Measurements from ENCODE around the gene CHID1.

The CHID1 gene

DNA sequence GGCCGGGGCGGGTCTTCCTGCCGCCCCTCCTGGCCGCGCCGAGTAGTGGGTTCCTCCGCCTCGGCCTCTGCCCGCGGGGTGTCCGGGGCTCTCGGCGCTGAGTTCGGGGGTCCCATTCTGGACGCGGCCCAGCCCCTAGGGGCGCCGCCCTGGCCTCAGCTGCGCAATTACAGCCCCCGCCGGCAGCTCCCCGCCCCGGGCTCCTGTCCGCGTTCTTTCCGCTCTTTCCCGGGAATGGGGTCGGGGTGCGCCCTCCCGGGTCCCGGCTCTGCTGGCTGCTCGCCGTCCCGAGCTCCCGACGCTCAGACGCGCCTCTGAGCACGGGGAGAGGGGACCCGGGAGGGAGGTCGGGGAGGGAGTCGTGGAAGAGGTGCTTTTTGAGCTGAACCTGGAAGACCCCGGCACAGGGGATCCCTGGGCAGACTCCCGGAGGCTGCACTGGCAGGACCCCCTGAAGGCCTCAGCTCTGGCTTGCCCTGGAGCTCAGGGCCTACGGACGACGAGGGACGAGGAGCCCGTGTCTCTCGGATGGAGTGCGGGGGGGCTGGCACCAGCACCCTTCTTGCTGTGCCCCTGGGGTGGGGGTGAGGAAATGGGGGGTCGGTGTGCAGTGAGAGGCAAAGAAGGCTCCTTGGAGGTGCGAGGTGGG, 67.4 kb downstream of the CHID1 start:
- no peaks in the 10 kb centered on the region for H3K27me3 Mint-ChIP-seq
- peaks cover 11% of the 10 kb centered on the region for H3K4me1 Mint-ChIP-seq

DNA sequence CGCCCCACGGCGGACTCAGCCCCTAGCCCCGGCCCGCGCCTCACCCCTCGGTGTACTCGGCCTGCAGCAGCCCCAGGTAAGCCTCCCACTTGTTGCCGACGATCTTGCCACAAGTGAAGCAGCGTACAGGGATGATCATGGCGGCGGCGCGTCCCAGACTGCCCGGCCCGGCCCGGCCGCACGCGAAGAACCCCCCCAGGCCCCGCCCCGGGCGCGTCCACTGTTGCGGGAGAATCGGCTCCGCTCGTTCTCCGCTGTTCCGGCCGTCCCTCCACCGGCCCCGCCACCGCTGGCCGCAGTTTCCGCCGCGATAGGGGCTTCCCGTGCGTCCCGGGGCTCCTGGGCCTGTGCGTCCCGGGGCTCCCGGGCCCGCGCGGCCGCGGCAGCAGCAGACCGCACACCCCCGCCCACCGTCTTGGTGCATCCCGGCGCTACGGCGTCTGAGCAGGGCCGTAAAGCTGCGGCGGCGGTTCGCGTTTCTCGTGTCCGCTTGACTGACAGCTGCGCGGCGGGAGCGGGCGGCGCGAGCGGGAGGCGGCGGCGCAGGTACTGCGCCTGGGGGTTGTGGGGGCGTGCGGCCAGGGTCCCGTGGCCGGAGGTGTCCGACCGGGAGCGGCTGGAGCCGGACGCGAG, 68.1 kb downstream of the CHID1 start, which contains the start of the genes POLR2L and TSPAN4:
POLR2L (minus strand) TSS at position 160 of the 633 bp plus-strand sequence; CDS start at position 139, 21 bp downstream.
TSPAN4 (plus strand) TSS at position 483 of the 633 bp plus-strand sequence. CDS start 7,453 bp downstream, outside the sequence.
- H3K4me3 Mint-ChIP-seq, result peak within 1 kb of the TSS; percentile 75
- H3K27ac Mint-ChIP-seq (ENCODE audit: low read depth), result peak within 1 kb of the TSS; percentile 35
- no peaks in the 10 kb centered on the region for H3K9me3 Mint-ChIP-seq
- peaks cover 11% of the 10 kb centered on the region for H3K4me1 Mint-ChIP-seq
- DNase-seq (ENCODE audit: low spot score in 2 of 2) (peak; percentile 79 to 80), ATAC-seq (replicated peaks; ENCODE audit: extremely low read depth, poor library complexity, severe bottlenecking) (peak; percentile 76)
- H3K36me3 Mint-ChIP-seq (ENCODE audit: insufficient read depth), result peaks cover 12% of the 10 kb centered on the region
- no peaks in the 10 kb centered on the region for H3K27me3 Mint-ChIP-seq

More for the DNA sequence above, 67.4 kb downstream of the CHID1 start:
- Mint-ChIP-seq H3K9me3 (no peaks in the 10 kb centered on the region), H3K27ac (ENCODE audit: low read depth) (peak overlapping the region; percentile 35), H3K36me3 (ENCODE audit: insufficient read depth) (peaks cover 12% of the 10 kb centered on the region), H3K4me3 (peak overlapping the region; percentile 75)
- DNase-seq (ENCODE audit: low spot score in 2 of 2) (no peak), ATAC-seq (replicated peaks; ENCODE audit: extremely low read depth, poor library complexity, severe bottlenecking) (no peak)

DNA sequence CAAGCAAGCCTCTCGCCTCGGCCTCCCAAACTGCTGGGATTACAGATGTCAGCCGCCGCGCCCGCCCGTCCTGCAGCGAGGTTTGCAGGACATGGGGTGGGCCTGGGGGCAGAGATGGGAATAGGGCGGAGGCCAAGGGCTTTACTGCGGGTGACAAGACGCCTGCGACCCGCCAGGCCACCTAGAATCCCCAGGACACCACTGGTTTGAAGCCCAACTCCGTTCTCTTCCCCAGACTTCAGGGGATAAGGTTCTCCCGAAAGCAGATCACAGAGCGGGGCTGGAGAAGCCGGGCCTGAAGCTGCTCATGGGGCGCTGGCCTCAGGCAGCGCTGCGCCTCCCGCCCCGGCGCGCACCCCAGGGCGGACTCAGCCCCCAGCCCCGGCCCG, 68.6 kb downstream of the CHID1 start:
- Mint-ChIP-seq H3K27me3 (no peaks in the 10 kb centered on the region), H3K27ac (ENCODE audit: low read depth) (no peak overlapping the region), H3K9me3 (no peaks in the 10 kb centered on the region), H3K4me1 (peaks cover 11% of the 10 kb centered on the region), H3K36me3 (ENCODE audit: insufficient read depth) (peaks cover 12% of the 10 kb centered on the region), H3K4me3 (peak overlapping the region; percentile 75)
- DNase-seq (ENCODE audit: low spot score in 2 of 2), result no peak
- ATAC-seq (replicated peaks; ENCODE audit: extremely low read depth, poor library complexity, severe bottlenecking), result peak; percentile 34

DNA sequence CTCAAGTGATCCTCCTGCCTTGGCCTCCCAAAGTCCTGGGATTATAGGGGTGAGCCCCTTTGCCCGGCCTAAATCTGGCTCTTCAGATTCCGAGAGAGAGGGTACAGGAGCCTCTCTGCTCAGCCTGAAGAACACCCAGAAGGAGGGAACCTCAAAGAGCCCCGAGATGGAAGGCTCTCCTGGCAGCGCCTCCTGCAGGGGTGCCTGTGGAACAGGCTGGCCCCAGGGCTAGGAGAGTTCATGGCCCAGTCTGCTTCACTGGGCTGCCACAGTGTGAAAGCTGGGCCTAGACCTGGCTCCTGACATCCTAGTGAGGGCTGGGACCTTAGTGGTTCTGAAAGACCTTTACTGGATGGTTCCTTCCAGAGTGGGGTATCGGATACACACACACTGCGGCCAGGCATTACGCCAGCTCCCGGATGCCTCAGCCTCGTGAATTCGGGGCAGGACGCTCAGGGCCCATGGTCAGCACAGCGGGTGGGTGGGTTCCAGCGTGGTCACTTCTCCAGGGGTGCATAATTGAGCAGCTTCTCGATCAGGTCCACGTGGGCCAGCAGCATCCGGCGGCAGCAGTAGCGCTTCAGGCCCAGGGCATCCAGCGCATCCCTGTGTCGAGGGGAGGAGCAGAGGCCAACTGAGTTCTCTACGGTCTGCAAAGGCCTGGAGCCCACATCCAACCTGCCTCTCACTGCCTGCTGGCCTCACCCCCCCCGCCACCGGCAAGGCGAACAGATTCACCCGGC, 70.6 kb downstream of the CHID1 start:
- H3K4me1 Mint-ChIP-seq, result peaks cover 11% of the 10 kb centered on the region
- no peak overlapping the region for H3K27ac Mint-ChIP-seq (ENCODE audit: low read depth)
- H3K9me3 Mint-ChIP-seq, result no peaks in the 10 kb centered on the region
- peaks cover 12% of the 10 kb centered on the region for H3K36me3 Mint-ChIP-seq (ENCODE audit: insufficient read depth)
- DNase-seq (ENCODE audit: low spot score in 2 of 2) (no peak), ATAC-seq (replicated peaks; ENCODE audit: extremely low read depth, poor library complexity, severe bottlenecking) (no peak)
- H3K4me3 Mint-ChIP-seq, result peak overlapping the region; percentile 75
- no peaks in the 10 kb centered on the region for H3K27me3 Mint-ChIP-seq

DNA sequence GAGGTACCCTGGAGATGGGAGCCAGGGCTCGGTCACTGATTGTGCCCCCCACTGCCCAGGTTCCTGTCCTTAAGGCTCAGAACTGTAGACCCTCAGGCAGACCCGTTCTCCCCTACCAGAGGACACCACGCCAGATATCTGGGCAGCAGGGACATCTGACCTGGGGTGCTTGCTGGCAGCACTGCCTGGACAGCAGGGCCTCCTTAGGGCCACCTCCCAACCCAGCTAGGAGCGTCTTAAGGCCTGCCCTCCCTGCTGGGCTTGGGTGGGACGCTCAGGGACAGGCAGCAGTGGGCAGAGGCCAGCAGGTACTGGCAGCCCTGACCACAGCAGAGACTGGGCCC, 71.4 kb downstream of the CHID1 start:
- no peak for DNase-seq (ENCODE audit: low spot score in 2 of 2)
- no peaks in the 10 kb centered on the region for H3K27me3 Mint-ChIP-seq
- no peaks in the 10 kb centered on the region for H3K9me3 Mint-ChIP-seq
- peaks cover 11% of the 10 kb centered on the region for H3K4me1 Mint-ChIP-seq
- no peak overlapping the region for H3K4me3 Mint-ChIP-seq
- no peak for ATAC-seq (replicated peaks; ENCODE audit: extremely low read depth, poor library complexity, severe bottlenecking)
- peaks cover 12% of the 10 kb centered on the region for H3K36me3 Mint-ChIP-seq (ENCODE audit: insufficient read depth)
- H3K27ac Mint-ChIP-seq (ENCODE audit: low read depth), result no peak overlapping the region

DNA sequence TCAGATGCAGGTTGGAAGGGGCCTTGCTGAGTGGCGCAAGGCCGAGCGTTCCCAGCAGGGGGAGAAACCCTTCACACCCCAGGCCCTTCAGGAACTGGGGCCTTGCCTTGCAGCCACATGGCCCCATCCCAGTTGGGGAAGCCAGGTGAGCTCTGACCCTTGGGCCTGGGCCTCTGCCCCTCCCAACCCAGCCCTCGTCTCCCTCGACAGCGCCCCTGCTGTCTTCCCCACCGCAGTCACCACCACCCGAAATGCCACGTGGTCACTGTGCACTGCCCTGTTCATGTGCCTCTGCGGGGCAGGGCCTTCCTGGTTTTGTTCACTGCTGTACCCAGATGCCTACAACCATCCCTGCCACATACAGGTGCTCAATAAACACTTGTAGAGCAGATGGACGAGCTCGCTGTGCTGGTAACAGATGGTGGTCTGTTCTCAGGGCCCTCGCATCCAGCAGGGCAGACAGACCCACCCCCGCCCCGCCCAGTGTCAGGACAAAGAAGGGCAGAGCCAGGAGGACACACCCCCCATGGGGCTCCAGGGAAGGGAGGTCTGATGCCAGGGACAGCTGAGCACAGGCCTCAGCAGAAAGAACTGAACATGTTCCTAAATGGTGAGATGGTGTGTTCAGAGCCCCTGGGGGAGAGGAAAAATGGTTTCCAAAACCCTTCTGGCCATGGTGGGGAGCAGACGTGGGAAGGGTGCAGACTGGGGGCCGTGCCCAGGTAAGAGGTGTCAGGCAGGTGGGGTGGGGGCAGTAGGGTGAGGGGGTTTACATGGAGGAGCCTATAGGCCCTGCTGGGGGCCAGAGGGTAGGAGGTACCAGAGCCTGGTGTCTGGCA, 72.0 kb downstream of the CHID1 start:
- Mint-ChIP-seq H3K4me3 (no peak overlapping the region), H3K4me1 (peaks cover 11% of the 10 kb centered on the region), H3K9me3 (no peaks in the 10 kb centered on the region), H3K27ac (ENCODE audit: low read depth) (no peak overlapping the region), H3K36me3 (ENCODE audit: insufficient read depth) (peaks cover 12% of the 10 kb centered on the region), H3K27me3 (no peaks in the 10 kb centered on the region)
- ATAC-seq (replicated peaks; ENCODE audit: extremely low read depth, poor library complexity, severe bottlenecking) (no peak), DNase-seq (ENCODE audit: low spot score in 2 of 2) (no peak)

DNA sequence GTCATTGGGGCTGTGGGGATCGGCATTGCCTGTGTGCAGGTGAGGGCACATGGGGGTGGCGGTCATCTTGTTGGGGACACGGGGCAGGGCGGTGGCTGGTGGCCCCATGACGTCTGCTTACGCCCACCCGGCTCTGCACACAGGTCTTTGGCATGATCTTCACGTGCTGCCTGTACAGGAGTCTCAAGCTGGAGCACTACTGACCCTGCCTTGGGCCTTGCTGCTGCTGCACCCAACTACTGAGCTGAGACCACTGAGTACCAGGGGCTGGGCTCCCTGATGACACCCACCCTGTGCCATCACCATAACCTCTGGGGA, 72.7 kb downstream of the CHID1 start:
- no peak for DNase-seq (ENCODE audit: low spot score in 2 of 2)
- no peak overlapping the region for H3K27ac Mint-ChIP-seq (ENCODE audit: low read depth)
- H3K9me3 Mint-ChIP-seq, result no peaks in the 10 kb centered on the region

DNA sequence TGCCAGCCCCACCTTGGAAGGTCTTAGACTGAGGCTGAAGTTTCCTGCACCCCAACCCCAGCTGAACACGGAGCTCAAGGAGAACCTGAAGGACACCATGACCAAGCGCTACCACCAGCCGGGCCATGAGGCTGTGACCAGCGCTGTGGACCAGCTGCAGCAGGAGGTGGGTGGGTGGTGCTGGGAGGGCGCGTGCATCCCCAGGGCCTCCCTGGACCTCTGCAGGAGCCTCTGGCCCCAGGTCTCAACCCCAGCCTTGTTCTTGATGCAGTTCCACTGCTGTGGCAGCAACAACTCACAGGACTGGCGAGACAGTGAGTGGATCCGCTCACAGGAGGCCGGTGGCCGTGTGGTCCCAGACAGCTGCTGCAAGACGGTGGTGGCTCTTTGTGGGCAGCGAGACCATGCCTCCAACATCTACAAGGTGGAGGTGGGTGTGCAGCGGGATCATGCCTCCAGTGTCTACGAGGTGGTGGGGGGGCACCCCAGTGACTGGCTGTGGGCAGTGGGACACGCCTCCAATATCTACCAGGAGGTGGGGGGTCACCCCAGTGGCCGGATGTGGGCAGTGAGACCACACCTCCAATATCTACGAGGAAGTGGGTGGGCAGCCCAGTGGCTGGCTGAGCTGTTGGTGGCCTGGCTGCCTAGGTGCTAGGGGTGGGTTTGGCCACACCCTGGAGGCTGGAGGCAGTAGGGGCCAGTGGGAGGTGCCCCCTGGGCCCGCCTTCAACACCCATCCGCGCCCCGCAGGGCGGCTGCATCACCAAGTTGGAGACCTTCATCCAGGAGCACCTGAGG, 73.2 kb downstream of the CHID1 start:
- Mint-ChIP-seq H3K9me3 (no peaks in the 10 kb centered on the region), H3K36me3 (ENCODE audit: insufficient read depth) (peaks cover 10% of the 10 kb centered on the region), H3K27me3 (no peaks in the 10 kb centered on the region), H3K27ac (ENCODE audit: low read depth) (no peak overlapping the region), H3K4me1 (peaks cover 11% of the 10 kb centered on the region), H3K4me3 (no peak overlapping the region)
- DNase-seq (ENCODE audit: low spot score in 2 of 2) (no peak), ATAC-seq (replicated peaks; ENCODE audit: extremely low read depth, poor library complexity, severe bottlenecking) (no peak)

More for the DNA sequence above, 72.7 kb downstream of the CHID1 start:
- H3K36me3 Mint-ChIP-seq (ENCODE audit: insufficient read depth), result peaks cover 10% of the 10 kb centered on the region
- no peak overlapping the region for H3K4me3 Mint-ChIP-seq
- no peak for ATAC-seq (replicated peaks; ENCODE audit: extremely low read depth, poor library complexity, severe bottlenecking)
- peaks cover 11% of the 10 kb centered on the region for H3K4me1 Mint-ChIP-seq
- no peaks in the 10 kb centered on the region for H3K27me3 Mint-ChIP-seq

DNA sequence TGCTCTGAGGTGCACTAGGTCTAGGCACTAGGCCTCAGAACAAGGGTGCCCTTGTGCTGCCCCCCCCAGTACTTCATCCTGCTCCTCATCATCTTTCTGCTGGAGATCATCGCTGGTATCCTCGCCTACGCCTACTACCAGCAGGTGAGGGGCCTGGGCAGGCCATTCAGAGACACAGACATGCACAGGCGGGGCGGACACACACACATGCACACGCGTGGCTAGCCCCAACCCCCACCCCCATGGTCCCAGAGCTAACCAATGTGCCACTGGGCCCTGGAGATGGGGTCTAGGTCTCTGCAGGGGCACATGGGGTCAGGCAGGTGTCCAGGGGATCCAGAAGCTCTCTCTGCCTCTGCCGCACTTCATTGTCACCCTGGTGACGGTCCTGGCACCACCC, 73.9 kb downstream of the CHID1 start:
- DNase-seq (ENCODE audit: low spot score in 2 of 2) (no peak), ATAC-seq (replicated peaks; ENCODE audit: extremely low read depth, poor library complexity, severe bottlenecking) (no peak)

DNA sequence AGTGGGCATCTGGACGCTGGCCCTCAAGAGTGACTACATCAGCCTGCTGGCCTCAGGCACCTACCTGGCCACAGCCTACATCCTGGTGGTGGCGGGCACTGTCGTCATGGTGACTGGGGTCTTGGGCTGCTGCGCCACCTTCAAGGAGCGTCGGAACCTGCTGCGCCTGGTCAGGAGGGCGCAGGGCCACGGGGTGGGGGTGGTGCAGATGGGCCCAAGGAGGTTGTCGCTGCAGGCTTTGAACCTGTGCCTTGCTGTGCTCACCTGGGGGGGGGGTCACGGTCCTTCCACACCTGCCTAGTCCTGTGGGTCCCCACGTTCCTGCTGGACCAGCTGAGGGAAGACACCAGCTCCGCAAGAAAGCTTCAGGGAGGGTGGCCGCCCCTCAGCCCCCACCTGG, 74.3 kb downstream of the CHID1 start:
- Mint-ChIP-seq H3K4me1 (peaks cover 9% of the 10 kb centered on the region), H3K9me3 (no peaks in the 10 kb centered on the region), H3K27ac (ENCODE audit: low read depth) (no peak overlapping the region), H3K36me3 (ENCODE audit: insufficient read depth) (peaks cover 7% of the 10 kb centered on the region), H3K4me3 (no peak overlapping the region), H3K27me3 (peaks cover 7% of the 10 kb centered on the region)
- DNase-seq (ENCODE audit: low spot score in 2 of 2) (no peak), ATAC-seq (replicated peaks; ENCODE audit: extremely low read depth, poor library complexity, severe bottlenecking) (no peak)

More for the DNA sequence above, 73.9 kb downstream of the CHID1 start:
- Mint-ChIP-seq H3K36me3 (ENCODE audit: insufficient read depth) (peaks cover 7% of the 10 kb centered on the region), H3K9me3 (no peaks in the 10 kb centered on the region), H3K27me3 (peaks cover 3% of the 10 kb centered on the region), H3K4me3 (no peak overlapping the region), H3K4me1 (peaks cover 11% of the 10 kb centered on the region), H3K27ac (ENCODE audit: low read depth) (no peak overlapping the region)

DNA sequence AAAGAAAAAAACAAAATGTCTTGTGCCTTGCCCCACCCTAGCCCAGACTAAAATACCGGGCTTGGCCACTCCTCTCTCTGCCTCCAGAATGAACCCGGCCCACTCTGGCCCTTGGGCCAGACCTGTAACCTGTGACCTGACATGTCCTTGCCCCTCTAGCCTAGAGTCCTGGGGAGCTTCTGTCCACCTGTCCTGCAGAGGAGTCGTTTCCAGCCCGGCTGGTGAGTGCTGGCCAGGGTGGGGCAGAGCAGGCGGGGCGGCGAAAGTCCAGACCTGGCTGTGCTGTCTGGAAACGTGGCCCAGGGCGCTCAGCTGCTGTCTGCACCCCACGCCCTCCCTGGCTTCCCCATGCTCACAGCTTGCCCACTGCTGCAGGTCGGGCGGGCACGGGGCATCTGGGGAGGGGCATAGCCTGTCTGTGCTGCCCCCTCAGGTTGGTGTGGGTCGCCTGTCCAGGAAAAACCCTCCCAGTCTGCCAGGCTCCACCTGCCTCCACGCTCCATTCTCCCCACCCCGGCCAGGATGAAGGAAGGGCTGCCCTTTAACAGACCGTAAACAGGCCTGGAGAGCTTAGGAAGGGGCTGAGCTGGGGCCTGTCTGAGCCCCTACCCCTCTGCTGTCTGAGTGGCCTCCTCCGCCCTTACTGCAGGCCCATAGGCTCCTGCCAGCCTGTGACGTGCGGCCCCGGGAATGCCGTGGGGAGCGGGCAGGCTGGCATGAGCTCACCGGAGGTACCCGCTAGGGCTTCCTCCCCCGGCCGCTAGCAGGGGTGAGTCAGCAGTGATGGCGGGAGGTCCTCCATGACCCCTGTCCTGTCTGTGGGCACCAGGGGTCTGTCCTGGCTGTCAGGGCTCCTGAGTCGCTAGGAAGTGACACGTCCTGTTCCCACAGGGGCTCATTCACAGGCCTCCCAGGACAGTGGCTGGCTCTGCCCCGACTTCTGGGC, 76.0 kb downstream of the CHID1 start:
- Mint-ChIP-seq H3K4me3 (peak overlapping the region; percentile 67), H3K9me3 (no peaks in the 10 kb centered on the region), H3K4me1 (no peaks in the 10 kb centered on the region), H3K36me3 (ENCODE audit: insufficient read depth) (peaks cover 6% of the 10 kb centered on the region), H3K27ac (ENCODE audit: low read depth) (no peak overlapping the region), H3K27me3 (peaks cover 8% of the 10 kb centered on the region)
- ATAC-seq (replicated peaks; ENCODE audit: extremely low read depth, poor library complexity, severe bottlenecking) (no peak), DNase-seq (ENCODE audit: low spot score in 2 of 2) (no peak)

Measured in central memory CD8-positive, alpha-beta T cell (primary cell).